ENCODE data around the gene MEGF8. TPM values are rescaled to one million over a fixed set of nuclear protein-coding genes. Genes with fewer than 3 reads are reported as not detected.

Gene MEGF8
- total RNA-seq, 1 experiment from 2014 or later = 22.9 TPM

GRCh38 chr19:42285988-42286348 is 39.5 kb upstream of the MEGF8 start:
- no peak for DNase-seq (ENCODE audit: low spot score)

DNA sequence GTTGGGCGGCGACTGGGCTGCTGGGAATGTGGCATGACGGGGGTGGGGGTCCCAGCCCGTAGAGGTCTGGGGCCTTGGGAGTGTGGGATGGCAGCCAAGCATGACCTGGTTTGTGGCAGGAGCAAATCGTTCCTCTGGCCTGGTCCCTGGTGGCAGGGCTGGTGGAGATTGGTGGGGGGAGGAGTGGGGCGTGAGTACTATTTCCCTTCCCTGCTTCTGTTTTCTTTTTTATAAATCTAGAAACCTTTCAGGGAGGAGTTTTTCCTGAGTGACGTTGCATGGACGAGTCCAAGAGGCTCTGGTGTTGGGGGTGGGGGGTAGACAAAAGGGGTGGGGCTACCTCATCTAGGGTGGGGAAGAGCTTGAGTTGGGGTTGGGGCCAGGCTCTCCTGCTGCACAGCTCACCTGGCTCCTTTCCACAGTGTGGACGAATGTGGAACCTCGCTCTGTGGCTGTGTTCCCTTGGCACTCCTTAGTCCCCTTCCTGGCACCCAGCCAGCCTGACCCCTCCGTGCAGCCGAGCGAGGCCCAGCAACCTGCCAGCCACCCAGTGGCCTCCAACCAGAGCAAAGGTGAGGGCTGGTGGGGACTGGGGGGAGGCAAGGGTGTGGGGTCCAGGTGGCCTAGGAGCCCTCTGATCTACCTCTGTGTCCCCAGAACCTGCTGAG is 39.0 kb upstream of the MEGF8 start:
- DNase-seq (ENCODE audit: low spot score) = no peak

- DNase-seq (ENCODE audit: low spot score) = no peak
Observed at GRCh38 chr19:42287017-42287826, 38.2 kb upstream of the MEGF8 start.

DNA sequence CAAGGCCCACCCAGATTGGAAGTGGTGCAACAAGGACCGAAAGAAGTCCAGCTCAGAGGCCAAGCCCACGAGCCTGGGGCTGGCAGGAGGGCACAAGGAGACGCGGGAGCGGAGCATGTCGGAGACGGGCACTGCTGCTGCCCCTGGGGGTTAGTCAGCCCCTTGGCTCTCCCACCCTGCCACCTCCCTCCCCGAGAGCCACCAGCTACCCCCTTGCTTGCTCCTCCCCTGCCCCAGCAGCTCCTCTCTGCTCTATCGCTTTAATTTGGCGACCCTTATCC is 37.7 kb upstream of the MEGF8 start:
- DNase-seq (ENCODE audit: low spot score) = no peak

- no peak for DNase-seq (ENCODE audit: low spot score)
Observed at GRCh38 chr19:42288387-42288786, 37.0 kb upstream of the MEGF8 start.

DNA sequence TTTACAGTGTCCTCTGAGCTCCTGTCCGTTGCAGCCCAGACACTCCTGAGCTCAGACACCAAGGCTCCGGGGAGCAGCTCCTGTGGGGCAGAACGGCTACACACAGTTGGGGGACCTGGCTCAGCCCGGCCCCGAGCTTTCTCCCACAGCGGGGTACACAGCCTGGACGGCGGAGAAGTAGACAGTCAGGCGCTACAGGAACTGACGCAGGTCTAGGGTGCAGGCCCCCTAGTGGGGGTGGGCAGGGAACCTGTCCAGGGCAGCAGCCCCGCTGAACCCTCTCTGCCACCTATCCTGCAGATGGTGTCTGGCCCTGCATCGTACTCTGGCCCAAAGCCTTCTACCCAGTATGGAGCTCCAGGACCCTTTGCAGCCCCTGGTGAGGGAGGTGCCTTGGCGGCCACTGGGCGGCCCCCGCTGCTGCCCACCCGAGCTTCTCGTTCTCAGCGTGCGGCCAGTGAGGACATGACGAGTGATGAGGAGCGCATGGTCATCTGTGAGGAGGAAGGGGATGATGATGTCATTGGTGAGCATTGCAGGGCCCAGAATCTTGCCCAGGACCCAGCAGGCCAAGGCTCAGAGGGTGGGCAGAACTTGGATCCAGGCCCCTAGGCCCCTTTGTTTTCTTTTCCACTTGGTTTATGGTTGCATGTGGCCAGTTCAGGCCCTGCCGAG is 36.4 kb upstream of the MEGF8 start:
- DNase-seq (ENCODE audit: low spot score) = no peak

- DNase-seq (ENCODE audit: low spot score) = no peak
Observed at GRCh38 chr19:42289556-42290041, 35.8 kb upstream of the MEGF8 start.

DNA sequence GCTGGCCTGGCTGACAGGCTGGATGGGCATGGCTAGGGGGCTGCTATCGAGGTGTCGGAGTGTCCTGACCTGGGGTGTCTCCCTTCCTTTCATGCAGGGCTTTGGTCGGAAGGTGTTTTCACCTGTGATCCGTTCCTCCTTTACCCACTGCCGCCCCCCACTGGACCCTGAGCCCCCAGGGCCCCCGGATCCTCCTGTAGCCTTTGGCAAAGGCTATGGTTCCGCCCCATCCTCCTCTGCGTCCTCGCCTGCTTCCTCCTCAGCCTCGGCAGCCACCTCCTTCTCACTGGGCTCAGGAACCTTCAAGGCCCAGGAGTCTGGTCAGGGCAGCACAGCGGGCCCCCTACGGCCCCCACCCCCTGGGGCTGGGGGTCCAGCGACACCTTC is 35.3 kb upstream of the MEGF8 start:
- no peak for DNase-seq (ENCODE audit: low spot score)

DNA sequence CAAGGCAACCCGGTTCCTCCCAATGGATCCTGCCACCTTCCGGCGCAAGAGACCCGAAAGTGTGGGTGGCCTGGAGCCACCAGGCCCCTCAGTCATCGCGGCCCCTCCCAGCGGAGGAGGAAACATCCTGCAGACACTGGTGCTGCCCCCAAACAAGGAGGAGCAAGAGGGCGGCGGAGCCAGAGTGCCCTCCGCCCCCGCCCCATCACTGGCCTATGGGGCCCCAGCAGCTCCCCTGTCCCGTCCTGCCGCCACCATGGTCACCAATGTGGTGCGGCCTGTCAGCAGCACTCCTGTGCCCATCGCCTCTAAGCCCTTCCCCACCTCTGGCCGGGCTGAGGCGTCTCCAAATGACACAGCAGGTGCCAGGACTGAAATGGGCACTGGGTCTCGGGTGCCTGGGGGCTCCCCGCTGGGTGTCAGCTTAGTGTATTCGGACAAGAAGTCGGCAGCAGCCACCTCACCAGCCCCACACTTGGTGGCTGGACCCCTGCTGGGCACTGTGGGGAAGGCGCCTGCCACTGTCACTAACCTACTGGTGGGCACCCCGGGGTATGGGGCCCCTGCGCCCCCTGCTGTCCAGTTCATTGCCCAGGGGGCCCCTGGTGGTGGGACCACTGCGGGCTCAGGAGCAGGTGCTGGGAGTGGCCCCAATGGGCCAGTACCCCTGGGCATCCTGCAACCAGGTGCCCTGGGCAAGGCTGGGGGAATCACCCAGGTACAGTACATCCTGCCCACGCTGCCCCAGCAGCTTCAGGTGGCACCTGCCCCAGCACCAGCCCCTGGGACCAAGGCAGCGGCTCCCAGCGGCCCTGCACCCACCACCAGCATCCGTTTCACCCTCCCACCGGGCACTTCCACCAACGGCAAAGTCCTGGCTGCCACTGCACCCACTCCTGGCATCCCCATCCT is 34.7 kb upstream of the MEGF8 start:
- DNase-seq (ENCODE audit: low spot score) = peak; percentile 88

GRCh38 chr19:42291435-42291810 is 34.0 kb upstream of the MEGF8 start:
- peak; percentile 95 for DNase-seq (ENCODE audit: low spot score)

GRCh38 chr19:42292042-42292960 is 33.1 kb upstream of the MEGF8 start:
- peak; percentile 81 for DNase-seq (ENCODE audit: low spot score)

- no peak for DNase-seq (ENCODE audit: low spot score)
Observed at GRCh38 chr19:42292963-42293362, 32.5 kb upstream of the MEGF8 start.

DNA sequence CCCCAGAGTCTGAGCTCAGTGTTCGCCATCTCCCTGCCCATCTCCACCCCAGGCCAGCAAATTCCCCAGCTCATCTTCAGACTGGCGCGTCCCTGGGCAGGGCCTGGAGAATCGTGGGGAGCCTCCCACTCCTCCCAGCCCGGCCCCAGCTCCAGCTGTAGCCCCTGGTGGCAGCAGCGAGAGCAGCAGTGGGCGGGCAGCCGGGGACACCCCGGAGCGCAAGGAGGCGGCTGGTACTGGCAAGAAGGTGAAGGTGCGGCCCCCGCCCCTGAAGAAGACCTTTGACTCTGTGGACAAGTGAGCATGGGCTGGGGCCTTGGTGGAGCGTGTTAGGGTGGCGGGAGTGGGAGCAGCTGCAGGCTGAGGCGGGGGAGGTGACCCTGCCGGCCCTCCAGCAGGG is 31.9 kb upstream of the MEGF8 start:
- DNase-seq (ENCODE audit: low spot score) = no peak

- DNase-seq (ENCODE audit: low spot score) = no peak
Observed at GRCh38 chr19:42293948-42294347, 31.5 kb upstream of the MEGF8 start.

- DNase-seq (ENCODE audit: low spot score) = no peak
Observed at GRCh38 chr19:42294471-42295137, 30.8 kb upstream of the MEGF8 start.

GRCh38 chr19:42295342-42295741 is 30.1 kb upstream of the MEGF8 start:
- no peak for DNase-seq (ENCODE audit: low spot score)

GRCh38 chr19:42295831-42296525 is 29.5 kb upstream of the MEGF8 start:
- peak; percentile 96 for DNase-seq (ENCODE audit: low spot score)

DNA sequence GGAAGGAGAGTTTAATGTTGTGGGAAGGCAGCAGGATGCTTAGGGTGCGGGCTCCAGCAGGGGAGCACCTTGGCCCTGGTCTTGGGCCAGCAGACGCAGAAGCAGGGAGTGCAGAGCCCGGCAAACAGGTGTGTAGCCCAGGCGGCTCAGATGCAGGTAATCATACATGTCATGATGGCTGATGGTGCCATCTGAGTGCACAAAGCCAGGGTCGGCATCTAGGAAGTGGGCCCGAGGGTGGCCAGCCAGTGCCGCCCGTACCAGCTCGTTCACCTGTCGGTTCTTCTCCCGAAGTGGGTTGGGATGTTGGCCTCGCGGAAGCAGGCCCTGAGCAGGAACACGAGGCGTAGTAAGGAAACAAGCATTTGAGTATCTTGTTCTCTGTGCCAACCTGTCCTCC is 28.4 kb upstream of the MEGF8 start:
- DNase-seq (ENCODE audit: low spot score) = no peak

DNA sequence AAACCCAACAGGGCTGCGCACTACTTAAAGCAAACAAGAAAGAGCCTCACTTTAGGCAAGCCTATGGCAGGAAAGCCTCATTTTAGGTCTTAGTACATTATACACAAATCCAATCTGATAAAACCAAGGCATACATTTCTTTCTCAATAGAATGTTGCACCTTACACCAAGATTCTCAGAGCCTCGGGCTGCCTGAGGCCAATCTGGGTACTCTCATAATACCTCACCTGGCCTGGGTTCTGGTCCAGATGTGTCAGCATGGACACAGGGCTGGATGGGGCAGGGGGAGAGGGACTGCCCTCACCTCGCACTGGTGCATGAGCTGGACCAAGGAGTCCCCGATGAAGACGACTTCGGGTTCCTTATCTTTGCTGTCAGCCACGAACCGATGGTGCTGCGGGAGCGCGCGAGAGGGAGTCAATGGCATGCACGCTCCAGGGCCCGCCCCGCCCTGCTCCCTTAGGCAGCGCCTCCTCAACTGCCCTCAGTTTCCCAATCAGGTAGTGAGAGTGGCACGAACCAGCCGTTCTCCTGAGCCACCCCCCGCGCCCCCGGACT is 23.7 kb upstream of the MEGF8 start, which contains the start of gene PRR19:
Gene PRR19, plus strand, starts transcription at position 487 of the 558 bp plus-strand sequence. CDS start 7,453 bp downstream, outside the sequence.
- DNase-seq (ENCODE audit: low spot score) = no peak
